GM23338 (cell line): ENCODE results near the gene RPL31. TPM values are rescaled to one million over a fixed set of nuclear protein-coding genes. Genes with fewer than 3 reads are reported as not detected.

Experiments
- ATAC-seq: fragments of 200-7000 bp; cut with Tn5 transposase; 3 replicates; pipeline ENCODE4 v1.9.1; 2020
- DNase-seq: peaks from one replicate; pipeline ENCODE4 v3.0.0-alpha.2; 2015; ENCODE audit warnings: low spot score
- H2AFZ ChIP-seq: fragments of 200-600 bp; sonication (generic); 2 replicates; pipeline ENCODE4 v1.8.0; 2016; ENCODE audit warnings: antibody characterized with exemption, mild to moderate bottlenecking, moderate library complexity
- H3F3A ChIP-seq: fragments of 200-600 bp; sonication (generic); replicated peaks from 2 replicates; pipeline ENCODE4 v1.8.0; 2017; ENCODE audit warnings: antibody characterized with exemption, mixed run types, low read depth
- H3K27ac ChIP-seq: fragments of 200-600 bp; sonication (generic); 2 replicates; pipeline ENCODE4 v1.6.1; 2016; ENCODE audit warnings: low read depth
- H3K27me3 ChIP-seq: fragments of 200-600 bp; sonication (generic); 2 replicates; pipeline ENCODE4 v1.8.0; 2016; ENCODE audit warnings: mild to moderate bottlenecking, mixed run types, moderate library complexity; ENCODE audit not compliant: insufficient read depth
- H3K36me3 ChIP-seq: fragments of 200-600 bp; sonication (generic); 2 replicates; pipeline ENCODE4 v1.8.0; 2016; ENCODE audit warnings: mild to moderate bottlenecking; ENCODE audit not compliant: insufficient read depth
- H3K4me1 ChIP-seq: fragments of 200-600 bp; sonication (generic); 2 replicates; pipeline ENCODE4 v1.8.0; 2016; ENCODE audit warnings: mild to moderate bottlenecking, moderate library complexity; ENCODE audit not compliant: insufficient read depth
- H3K4me2 ChIP-seq: fragments of 200-600 bp; sonication (generic); 2 replicates; pipeline ENCODE4 v1.7.1; 2017; ENCODE audit warnings: mixed run types
- H3K4me3 ChIP-seq: fragments of 200-600 bp; sonication (generic); 2 replicates; pipeline ENCODE4 v1.6.1; 2016; ENCODE audit warnings: mixed run types
- H3K79me2 ChIP-seq: fragments of 200-600 bp; sonication (generic); replicated peaks from 2 replicates; pipeline ENCODE4 v1.8.0; 2017; ENCODE audit warnings: mild to moderate bottlenecking; ENCODE audit not compliant: insufficient read depth
- H3K9me2 ChIP-seq: fragments of 200-600 bp; sonication (generic); 2 replicates; pipeline ENCODE4 v1.8.0; 2017; ENCODE audit not compliant: insufficient read depth
- H4K20me1 ChIP-seq: fragments of 200-600 bp; sonication (generic); replicated peaks from 2 replicates; pipeline ENCODE4 v1.8.0; 2017; ENCODE audit warnings: mild to moderate bottlenecking; ENCODE audit not compliant: insufficient read depth
- H3K27ac Mint-ChIP-seq: 2 replicates; pipeline ENCODE4 v1.8.0; 2020; ENCODE audit warnings: inconsistent platforms, mild to moderate bottlenecking, moderate library complexity, mixed read lengths
- H3K27me3 Mint-ChIP-seq: 3 replicates; pipeline ENCODE4 v1.8.0; 2022; ENCODE audit warnings: low read depth, mild to moderate bottlenecking, moderate library complexity, mixed read lengths, inconsistent platforms; ENCODE audit not compliant: insufficient read depth, poor library complexity
- H3K36me3 Mint-ChIP-seq: 3 replicates; pipeline ENCODE4 v1.8.0; 2021; ENCODE audit warnings: low read depth, mild to moderate bottlenecking, inconsistent platforms, moderate library complexity, mixed read lengths
- H3K4me1 Mint-ChIP-seq: 3 replicates; pipeline ENCODE4 v1.8.0; 2020; ENCODE audit warnings: mild to moderate bottlenecking, inconsistent platforms, mixed read lengths
- H3K4me3 Mint-ChIP-seq: 3 replicates; pipeline ENCODE4 v1.8.0; 2021; ENCODE audit warnings: moderate library complexity, mild to moderate bottlenecking, inconsistent platforms, mixed read lengths
- H3K9me3 Mint-ChIP-seq: 3 replicates; pipeline ENCODE4 v1.8.0; 2020; ENCODE audit warnings: moderate library complexity, mild to moderate bottlenecking, inconsistent platforms, mixed read lengths
- EZH2 ChIP-seq: fragments of 200-600 bp; sonication (generic); IDR thresholded peaks from one replicate; pipeline ENCODE4 v1.8.0; 2017; ENCODE audit warnings: antibody characterized with exemption, mild to moderate bottlenecking, low read depth; ENCODE audit not compliant: unreplicated experiment
- EZH2phosphoT487 ChIP-seq: fragments of 200-600 bp; sonication (generic); IDR thresholded peaks from one replicate; pipeline ENCODE4 v1.8.1; 2018; ENCODE audit warnings: antibody characterized with exemption; ENCODE audit not compliant: unreplicated experiment
- JUNB ChIP-seq: IDR thresholded peaks from one replicate; pipeline ENCODE4 v1.6.1; 2016; ENCODE audit warnings: antibody characterized with exemption; ENCODE audit not compliant: unreplicated experiment
- NANOG ChIP-seq: IDR thresholded peaks from 2 replicates; pipeline ENCODE4 v1.6.1; 2016; ENCODE audit warnings: antibody characterized with exemption, borderline replicate concordance
- POLR2AphosphoS5 ChIP-seq: IDR thresholded peaks from 2 replicates; pipeline ENCODE4 v1.6.1; 2016; ENCODE audit warnings: antibody characterized with exemption, low read depth
- STAT1 ChIP-seq: IDR thresholded peaks from one replicate; pipeline ENCODE4 v1.6.1; 2016; ENCODE audit warnings: antibody characterized with exemption; ENCODE audit not compliant: unreplicated experiment
- ZNF114 ChIP-seq: fragments of 250-450 bp; sonication (Bioruptor Pico); IDR thresholded peaks from 2 replicates; pipeline ENCODE4 v1.5.0; 2020; ENCODE audit warnings: mild to moderate bottlenecking, moderate library complexity
- ZNF331 ChIP-seq: fragments of 250-450 bp; sonication (Bioruptor Pico); IDR thresholded peaks from 2 replicates; pipeline ENCODE4 v1.5.0; 2020; ENCODE audit warnings: low read depth, mild to moderate bottlenecking, moderate library complexity
- polyA plus RNA-seq: library from polyadenylated mRNA; unstranded; fragments of >200 nt; fragmentation: Nextera tagmentation; extraction: Ambion mirVana; gene quantifications from 2 replicates; pipeline ENCODE4 v1.2.1, GENCODE V29; 2016
- total RNA-seq: library from RNA; depleted of rRNA; stranded (reverse); fragments of >200 nt; shearing (Covaris generic); gene quantifications from 2 replicates; pipeline ENCODE4 v1.2.3, GENCODE V29; 2014
- TF ChIP-seq, protein P1 (sequence below): IDR thresholded peaks from one replicate; pipeline ENCODE4 v1.6.1; 2018; ENCODE audit warnings: antibody characterized with exemption; ENCODE audit not compliant: unreplicated experiment
- TF ChIP-seq, protein P2 (sequence below): IDR thresholded peaks from 2 replicates; pipeline ENCODE4 v1.6.1; 2016; ENCODE audit warnings: antibody characterized with exemption
- TF ChIP-seq, protein P3 (sequence below): fragments of 250-450 bp; sonication (Bioruptor Pico); IDR thresholded peaks from 2 replicates; pipeline ENCODE4 v1.5.0; 2020; ENCODE audit warnings: mild to moderate bottlenecking, moderate library complexity
- TF ChIP-seq, protein P4 (sequence below), 2 experiments: fragments of 200-600 bp in 1 of 2; sonication (generic) in 1 of 2; conservative IDR thresholded peaks; 2 replicates each; pipeline versions ENCODE4 v1.5.1 to v1.6.1; 2016 to 2017; ENCODE audit warnings: antibody characterized with exemption in 2 of 2, low read depth in 2 of 2, mild to moderate bottlenecking in 2 of 2, moderate library complexity in 1 of 2

RPL31 gene
- total and polyA plus RNA-seq, 2 experiments from 2014 or later: 819 to 3,213 TPM

DNA sequence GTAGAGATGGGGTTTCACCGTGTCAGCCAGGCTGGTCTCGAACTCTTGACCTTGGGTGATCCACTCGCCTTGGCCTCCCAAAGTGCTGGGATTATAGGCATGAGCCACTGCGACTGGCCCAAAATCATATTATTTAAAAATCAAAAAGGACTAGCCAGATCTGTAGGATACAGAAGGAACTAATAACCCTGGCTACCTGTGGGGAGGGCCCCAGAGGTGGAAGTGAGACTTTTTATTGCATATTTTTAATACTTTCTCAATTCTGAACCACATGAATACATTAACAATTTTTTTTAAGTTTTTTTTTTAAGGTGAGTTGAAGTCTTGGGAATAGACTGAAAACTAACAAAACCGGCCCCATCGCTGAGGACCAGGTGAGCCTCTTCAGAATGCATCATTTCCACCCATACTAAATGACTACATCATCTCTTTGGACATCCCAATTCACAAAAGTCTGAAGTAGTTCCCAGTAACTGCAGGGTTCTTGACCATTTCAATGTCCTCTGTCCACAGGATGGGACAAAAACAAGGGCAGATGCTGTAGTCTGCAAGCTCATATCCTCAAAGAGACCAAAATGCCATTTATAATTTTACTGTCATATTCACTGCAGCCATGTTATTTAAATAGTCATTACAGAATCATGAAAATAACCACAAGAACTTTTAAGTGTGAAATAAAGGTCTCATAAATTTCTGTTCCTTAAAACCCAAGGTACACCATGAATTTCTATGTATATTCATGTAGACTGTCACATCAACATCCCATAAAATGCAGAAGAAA lies 21.4 kb downstream of the RPL31 start (continued):
- TF ChIP-seq, protein P1, sequence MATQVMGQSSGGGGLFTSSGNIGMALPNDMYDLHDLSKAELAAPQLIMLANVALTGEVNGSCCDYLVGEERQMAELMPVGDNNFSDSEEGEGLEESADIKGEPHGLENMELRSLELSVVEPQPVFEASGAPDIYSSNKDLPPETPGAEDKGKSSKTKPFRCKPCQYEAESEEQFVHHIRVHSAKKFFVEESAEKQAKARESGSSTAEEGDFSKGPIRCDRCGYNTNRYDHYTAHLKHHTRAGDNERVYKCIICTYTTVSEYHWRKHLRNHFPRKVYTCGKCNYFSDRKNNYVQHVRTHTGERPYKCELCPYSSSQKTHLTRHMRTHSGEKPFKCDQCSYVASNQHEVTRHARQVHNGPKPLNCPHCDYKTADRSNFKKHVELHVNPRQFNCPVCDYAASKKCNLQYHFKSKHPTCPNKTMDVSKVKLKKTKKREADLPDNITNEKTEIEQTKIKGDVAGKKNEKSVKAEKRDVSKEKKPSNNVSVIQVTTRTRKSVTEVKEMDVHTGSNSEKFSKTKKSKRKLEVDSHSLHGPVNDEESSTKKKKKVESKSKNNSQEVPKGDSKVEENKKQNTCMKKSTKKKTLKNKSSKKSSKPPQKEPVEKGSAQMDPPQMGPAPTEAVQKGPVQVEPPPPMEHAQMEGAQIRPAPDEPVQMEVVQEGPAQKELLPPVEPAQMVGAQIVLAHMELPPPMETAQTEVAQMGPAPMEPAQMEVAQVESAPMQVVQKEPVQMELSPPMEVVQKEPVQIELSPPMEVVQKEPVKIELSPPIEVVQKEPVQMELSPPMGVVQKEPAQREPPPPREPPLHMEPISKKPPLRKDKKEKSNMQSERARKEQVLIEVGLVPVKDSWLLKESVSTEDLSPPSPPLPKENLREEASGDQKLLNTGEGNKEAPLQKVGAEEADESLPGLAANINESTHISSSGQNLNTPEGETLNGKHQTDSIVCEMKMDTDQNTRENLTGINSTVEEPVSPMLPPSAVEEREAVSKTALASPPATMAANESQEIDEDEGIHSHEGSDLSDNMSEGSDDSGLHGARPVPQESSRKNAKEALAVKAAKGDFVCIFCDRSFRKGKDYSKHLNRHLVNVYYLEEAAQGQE: no peak
- no peak for TF ChIP-seq POLR2AphosphoS5

DNA sequence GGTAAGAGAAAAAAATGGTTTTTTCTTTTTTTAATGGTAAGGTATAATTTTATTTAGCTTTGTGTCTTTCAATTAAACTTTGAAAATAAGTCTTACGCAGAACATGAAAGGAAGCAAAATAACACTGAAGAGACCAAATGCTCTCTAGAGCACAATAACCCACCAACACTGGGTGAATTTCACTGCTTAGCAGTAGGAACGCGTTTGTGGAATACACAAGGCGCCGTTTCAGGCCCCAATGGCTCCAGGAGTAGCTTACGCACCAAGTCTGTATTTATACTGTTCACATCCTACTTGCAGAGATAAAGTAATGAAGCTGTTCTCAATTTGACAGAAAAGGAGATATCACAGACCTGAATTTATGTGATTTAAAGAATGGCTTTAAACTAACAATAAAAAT lies 23.5 kb downstream of the RPL31 start:
- ATAC-seq (no peak), DNase-seq (no peak)
- Histone ChIP-seq H3K36me3 (peaks cover 5% of the 10 kb centered on the region; the same call in 1 of the 2 replicates), H3K4me2 (no peak overlapping the region), H2AFZ (no peak overlapping the region), H3K79me2 (no peaks in the 10 kb centered on the region; the same call in 1 of the 2 replicates), H3K4me1 (peaks cover 9% of the 10 kb centered on the region), H3K27ac (no peak overlapping the region), H3K27me3 (no peaks in the 10 kb centered on the region), H3K4me3 (no peak overlapping the region), H3F3A (0 out of 2 replicates have a peak, but pooled peaks cover 3% of the 10 kb centered on the region), H3K9me2 (no peaks in the 10 kb centered on the region), H4K20me1 (peaks cover 7% of the 10 kb centered on the region)
- no peak overlapping the region for H3K4me3 Mint-ChIP-seq
- H3K27ac Mint-ChIP-seq: no peak overlapping the region
- H3K36me3 Mint-ChIP-seq: peaks cover 67% of the 10 kb centered on the region
- H3K9me3 Mint-ChIP-seq: no peaks in the 10 kb centered on the region
- H3K27me3 Mint-ChIP-seq: peaks cover 3% of the 10 kb centered on the region
- H3K4me1 Mint-ChIP-seq: peaks cover 16% of the 10 kb centered on the region
- no peak for TF ChIP-seq JUNB
- TF ChIP-seq ZNF114 (CRISPR knock-in tag): no peak
- TF ChIP-seq, protein P2, sequence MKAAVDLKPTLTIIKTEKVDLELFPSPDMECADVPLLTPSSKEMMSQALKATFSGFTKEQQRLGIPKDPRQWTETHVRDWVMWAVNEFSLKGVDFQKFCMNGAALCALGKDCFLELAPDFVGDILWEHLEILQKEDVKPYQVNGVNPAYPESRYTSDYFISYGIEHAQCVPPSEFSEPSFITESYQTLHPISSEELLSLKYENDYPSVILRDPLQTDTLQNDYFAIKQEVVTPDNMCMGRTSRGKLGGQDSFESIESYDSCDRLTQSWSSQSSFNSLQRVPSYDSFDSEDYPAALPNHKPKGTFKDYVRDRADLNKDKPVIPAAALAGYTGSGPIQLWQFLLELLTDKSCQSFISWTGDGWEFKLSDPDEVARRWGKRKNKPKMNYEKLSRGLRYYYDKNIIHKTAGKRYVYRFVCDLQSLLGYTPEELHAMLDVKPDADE: no peak
- no peak for TF ChIP-seq STAT1
- TF ChIP-seq POLR2AphosphoS5: no peak
- TF ChIP-seq EZH2: no peak
- TF ChIP-seq, protein P3, sequence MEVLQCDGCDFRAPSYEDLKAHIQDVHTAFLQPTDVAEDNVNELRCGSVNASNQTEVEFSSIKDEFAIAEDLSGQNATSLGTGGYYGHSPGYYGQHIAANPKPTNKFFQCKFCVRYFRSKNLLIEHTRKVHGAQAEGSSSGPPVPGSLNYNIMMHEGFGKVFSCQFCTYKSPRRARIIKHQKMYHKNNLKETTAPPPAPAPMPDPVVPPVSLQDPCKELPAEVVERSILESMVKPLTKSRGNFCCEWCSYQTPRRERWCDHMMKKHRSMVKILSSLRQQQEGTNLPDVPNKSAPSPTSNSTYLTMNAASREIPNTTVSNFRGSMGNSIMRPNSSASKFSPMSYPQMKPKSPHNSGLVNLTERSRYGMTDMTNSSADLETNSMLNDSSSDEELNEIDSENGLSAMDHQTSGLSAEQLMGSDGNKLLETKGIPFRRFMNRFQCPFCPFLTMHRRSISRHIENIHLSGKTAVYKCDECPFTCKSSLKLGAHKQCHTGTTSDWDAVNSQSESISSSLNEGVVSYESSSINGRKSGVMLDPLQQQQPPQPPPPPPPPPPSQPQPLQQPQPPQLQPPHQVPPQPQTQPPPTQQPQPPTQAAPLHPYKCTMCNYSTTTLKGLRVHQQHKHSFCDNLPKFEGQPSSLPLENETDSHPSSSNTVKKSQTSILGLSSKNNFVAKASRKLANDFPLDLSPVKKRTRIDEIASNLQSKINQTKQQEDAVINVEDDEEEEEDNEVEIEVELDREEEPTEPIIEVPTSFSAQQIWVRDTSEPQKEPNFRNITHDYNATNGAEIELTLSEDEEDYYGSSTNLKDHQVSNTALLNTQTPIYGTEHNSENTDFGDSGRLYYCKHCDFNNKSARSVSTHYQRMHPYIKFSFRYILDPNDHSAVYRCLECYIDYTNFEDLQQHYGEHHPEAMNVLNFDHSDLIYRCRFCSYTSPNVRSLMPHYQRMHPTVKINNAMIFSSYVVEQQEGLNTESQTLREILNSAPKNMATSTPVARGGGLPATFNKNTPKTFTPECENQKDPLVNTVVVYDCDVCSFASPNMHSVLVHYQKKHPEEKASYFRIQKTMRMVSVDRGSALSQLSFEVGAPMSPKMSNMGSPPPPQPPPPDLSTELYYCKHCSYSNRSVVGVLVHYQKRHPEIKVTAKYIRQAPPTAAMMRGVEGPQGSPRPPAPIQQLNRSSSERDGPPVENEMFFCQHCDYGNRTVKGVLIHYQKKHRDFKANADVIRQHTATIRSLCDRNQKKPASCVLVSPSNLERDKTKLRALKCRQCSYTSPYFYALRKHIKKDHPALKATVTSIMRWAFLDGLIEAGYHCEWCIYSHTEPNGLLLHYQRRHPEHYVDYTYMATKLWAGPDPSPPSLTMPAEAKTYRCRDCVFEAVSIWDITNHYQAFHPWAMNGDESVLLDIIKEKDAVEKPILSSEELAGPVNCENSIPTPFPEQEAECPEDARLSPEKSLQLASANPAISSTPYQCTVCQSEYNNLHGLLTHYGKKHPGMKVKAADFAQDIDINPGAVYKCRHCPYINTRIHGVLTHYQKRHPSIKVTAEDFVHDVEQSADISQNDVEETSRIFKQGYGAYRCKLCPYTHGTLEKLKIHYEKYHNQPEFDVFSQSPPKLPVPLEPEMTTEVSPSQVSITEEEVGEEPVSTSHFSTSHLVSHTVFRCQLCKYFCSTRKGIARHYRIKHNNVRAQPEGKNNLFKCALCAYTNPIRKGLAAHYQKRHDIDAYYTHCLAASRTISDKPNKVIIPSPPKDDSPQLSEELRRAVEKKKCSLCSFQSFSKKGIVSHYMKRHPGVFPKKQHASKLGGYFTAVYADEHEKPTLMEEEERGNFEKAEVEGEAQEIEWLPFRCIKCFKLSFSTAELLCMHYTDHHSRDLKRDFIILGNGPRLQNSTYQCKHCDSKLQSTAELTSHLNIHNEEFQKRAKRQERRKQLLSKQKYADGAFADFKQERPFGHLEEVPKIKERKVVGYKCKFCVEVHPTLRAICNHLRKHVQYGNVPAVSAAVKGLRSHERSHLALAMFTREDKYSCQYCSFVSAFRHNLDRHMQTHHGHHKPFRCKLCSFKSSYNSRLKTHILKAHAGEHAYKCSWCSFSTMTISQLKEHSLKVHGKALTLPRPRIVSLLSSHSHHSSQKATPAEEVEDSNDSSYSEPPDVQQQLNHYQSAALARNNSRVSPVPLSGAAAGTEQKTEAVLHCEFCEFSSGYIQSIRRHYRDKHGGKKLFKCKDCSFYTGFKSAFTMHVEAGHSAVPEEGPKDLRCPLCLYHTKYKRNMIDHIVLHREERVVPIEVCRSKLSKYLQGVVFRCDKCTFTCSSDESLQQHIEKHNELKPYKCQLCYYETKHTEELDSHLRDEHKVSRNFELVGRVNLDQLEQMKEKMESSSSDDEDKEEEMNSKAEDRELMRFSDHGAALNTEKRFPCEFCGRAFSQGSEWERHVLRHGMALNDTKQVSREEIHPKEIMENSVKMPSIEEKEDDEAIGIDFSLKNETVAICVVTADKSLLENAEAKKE: no peak
- TF ChIP-seq EZH2phosphoT487: no peak
- no peak for TF ChIP-seq ZNF331 (CRISPR knock-in tag)
- TF ChIP-seq NANOG: no peak
- TF ChIP-seq, protein P4, sequence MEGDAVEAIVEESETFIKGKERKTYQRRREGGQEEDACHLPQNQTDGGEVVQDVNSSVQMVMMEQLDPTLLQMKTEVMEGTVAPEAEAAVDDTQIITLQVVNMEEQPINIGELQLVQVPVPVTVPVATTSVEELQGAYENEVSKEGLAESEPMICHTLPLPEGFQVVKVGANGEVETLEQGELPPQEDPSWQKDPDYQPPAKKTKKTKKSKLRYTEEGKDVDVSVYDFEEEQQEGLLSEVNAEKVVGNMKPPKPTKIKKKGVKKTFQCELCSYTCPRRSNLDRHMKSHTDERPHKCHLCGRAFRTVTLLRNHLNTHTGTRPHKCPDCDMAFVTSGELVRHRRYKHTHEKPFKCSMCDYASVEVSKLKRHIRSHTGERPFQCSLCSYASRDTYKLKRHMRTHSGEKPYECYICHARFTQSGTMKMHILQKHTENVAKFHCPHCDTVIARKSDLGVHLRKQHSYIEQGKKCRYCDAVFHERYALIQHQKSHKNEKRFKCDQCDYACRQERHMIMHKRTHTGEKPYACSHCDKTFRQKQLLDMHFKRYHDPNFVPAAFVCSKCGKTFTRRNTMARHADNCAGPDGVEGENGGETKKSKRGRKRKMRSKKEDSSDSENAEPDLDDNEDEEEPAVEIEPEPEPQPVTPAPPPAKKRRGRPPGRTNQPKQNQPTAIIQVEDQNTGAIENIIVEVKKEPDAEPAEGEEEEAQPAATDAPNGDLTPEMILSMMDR (conservative IDR thresholded peaks at IDR 0.05; ENCODE audit: low read depth in 2 of 2): no peak
